Brain pericyte (primary cell): Measurements from ENCODE around the gene EIF6.
"Not testable (repeated sequence)": the region's sequence is repeated elsewhere in the genome, so short reads cannot be mapped to it uniquely, and the experiment has no call there.

Experiments
- DNase-seq: peaks from one replicate; pipeline ENCODE4 v3.0.0-alpha.2; 2012; ENCODE audit warnings: low read depth, low spot score

EIF6 gene

DNA sequence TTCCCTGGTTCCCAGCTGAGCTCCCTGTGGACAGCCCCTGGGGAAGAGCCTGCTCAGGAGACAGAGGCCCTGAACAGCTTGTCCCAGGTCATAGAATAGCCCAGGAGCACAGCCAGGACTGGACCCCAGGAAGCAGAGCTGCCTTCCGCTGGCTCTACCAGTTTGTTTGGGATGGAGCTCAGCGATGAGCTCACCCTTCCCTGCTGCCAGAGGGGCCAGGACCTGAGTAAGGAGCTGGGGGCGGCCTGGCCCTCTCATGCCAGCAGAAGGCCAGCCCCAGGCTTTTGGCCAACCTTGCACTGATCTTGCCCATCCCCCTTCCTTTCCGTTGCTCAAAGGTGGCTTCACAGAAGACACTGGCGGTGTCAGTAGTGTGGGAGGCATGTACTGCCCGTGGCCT lies 24.1 kb downstream of the EIF6 start:
- no peak for DNase-seq

GRCh38 chr20:35257175-35257909 lies 27.2 kb downstream of the EIF6 start:
- no peak for DNase-seq

GRCh38 chr20:35254448-35254999 lies 30.0 kb downstream of the EIF6 start:
- no peak for DNase-seq

GRCh38 chr20:35253010-35253409 lies 31.6 kb downstream of the EIF6 start:
- no peak for DNase-seq

DNA sequence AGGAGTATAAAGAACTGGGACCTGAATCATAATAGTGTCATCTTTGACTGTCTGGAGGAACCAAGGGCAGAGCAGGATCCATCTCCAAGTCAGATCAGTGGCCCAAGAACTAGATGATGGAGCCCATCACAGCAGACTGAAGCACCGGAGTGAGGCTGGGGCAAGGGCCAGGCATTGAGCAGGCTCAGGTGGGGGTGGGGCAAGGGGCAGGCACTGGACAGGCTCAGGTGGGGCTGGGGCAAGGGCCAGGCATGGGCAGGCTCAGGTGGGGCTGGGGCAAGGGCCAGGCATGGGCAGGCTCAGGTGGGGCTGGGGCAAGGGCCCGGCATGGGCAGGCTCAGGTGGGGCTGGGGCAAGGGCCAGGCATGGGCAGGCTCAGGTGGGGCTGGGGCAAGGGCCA lies 32.0 kb downstream of the EIF6 start:
- DNase-seq: not testable (repeated sequence)

- DNase-seq: no peak
Observed at GRCh38 chr20:35252037-35252461, 32.5 kb downstream of the EIF6 start.

- DNase-seq: no peak
Observed at GRCh38 chr20:35251613-35251940, 33.0 kb downstream of the EIF6 start.

- no peak for DNase-seq
Observed at GRCh38 chr20:35248641-35249475, 35.7 kb downstream of the EIF6 start.

DNA sequence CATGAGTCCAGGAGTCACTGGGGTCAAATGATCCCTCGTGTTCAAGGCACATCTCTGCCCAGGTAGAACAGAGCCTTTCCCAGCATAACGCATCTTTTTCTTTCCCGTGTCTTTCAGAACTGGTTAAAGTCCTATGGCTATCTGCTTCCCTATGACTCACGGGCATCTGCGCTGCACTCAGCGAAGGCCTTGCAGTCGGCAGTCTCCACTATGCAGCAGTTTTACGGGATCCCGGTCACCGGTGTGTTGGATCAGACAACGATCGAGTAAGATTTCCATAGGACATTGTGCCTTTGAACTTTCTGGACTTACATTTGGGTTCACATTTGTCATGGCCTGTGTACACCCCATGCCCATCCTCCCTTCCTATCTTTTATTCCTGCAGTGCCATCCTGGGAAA lies 37.8 kb downstream of the EIF6 start:
- DNase-seq: no peak

DNA sequence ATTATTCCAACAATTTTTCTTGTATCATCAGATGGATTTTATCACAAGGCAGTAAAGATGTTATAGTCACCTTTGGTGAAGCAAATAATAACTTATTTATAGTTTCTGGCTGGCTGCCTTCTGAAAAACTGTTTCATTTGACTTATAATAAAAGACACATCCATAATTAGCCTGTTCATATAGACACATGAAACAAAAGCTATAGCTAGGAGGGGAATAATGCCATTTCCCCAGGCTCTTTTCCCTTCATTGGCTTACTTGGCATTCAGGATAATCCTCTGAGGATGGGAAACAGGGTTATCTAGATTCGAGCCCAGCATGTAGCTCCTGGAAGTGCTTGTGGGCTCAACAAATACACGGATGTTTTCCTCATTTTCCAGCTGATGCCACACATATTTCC lies 40.6 kb downstream of the EIF6 start:
- DNase-seq: no peak

DNA sequence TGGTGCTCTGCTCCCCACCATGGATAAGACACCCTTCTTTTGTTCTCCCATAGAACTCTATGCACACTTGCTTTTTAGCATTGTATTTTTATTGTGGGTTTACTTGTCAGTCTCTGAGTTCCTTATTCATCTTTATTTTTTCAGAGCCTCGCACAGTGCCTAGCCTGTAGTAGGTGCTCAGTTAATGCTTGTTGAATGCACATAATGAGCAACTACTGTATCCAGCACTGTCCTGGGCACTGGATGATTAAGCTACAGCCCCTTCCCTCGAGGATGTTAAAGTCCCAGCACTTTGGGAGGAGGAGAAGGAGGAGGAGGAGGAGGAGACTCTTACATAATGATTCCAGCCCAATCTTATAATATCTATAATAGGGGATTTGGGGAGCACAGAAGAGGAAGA lies 41.3 kb downstream of the EIF6 start:
- DNase-seq: no peak

GRCh38 chr20:35240811-35241293 lies 43.7 kb downstream of the EIF6 start:
- DNase-seq: no peak

DNA sequence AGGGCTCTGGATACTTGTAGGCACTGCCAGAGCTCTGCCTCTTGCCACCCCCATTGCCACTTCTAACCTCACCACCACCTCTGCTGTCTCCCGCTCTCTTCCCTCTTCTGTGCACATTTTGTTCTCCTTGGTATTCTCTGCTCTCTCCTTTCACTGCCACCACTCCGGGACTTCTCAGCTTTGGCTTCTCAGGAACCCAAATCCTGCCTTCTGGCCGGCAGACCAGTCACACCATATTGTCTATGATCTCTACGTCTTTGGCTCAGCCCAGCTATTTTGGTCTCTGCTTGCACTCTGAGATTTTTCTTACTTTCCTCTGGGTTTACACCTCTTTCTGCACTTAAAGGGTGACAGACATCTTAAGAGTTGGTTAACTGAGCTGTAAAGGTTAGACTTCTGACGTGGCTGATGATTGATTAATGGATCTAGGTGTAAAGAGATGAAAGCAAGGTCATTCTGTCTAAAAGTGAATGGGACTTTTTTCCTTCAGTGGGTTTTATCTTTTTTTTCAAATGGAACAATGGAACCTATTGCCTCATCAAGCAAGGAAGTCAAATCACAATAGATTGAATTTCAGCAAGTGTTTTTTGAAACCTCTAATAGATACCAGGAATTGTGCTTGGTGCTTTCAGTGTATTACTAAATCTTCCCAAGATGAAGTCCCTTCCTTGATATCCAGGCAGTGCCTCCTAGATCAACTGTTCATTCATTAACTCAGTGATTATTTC lies 44.3 kb downstream of the EIF6 start:
- DNase-seq: no peak

- DNase-seq: no peak
Observed at GRCh38 chr20:35238735-35239134, 45.8 kb downstream of the EIF6 start.

GRCh38 chr20:35238170-35238569 lies 46.4 kb downstream of the EIF6 start:
- no peak for DNase-seq

DNA sequence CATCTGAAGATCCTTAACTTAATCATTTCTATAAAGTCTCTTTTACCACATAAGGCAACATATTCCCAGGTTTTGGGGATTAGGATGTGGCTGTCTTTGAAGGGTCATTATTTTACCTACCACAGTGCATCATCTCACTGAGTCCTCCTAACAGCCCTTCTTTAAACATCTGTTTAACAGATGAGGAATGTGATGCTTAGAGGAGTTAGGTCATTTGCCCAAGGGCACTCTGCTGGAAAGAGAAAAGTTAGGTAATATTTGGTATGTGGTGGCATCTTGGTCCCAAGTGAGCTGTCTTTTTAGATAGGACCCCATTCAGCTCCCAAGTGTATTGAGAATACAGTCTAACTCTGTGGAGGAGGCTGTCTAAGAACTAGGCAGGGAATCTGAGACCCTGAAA lies 47.1 kb downstream of the EIF6 start:
- no peak for DNase-seq

DNA sequence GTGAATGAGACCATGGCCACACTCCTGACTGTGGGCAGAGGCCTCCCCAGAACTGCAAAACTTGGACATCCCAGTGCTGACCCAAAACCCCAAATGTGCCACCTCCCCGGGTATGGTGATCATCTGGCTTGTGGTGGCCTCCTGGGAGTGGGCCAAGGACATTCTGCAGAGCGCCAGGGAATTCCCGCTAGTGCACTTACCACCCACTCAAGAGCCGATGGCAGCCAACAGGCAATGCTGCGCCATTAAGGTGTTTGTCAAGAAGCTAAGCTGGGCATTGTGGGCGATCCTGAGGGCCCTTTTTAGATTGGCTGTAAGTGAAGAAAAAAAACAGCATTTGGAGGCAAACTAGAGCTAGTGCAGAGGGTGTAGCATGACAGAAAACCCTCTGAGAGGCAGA lies 48.7 kb downstream of the EIF6 start:
- no peak for DNase-seq

GRCh38 chr20:35232575-35232974 lies 52.0 kb downstream of the EIF6 start:
- no peak for DNase-seq
